Ovary (tissue), 9 donors: ENCODE data around the gene KAZALD1. TPM values are rescaled to one million over a fixed set of nuclear protein-coding genes. Genes with fewer than 3 reads are reported as not detected.

Experiments
- DNase-seq, 5 donors: peaks; one replicate each; pipeline ENCODE4 v3.0.0-alpha.2; 2019 to 2020
- H3K27ac ChIP-seq, 2 donors: fragments of 200-600 bp; one replicate each; pipeline versions ENCODE4 v1.5.1 to v1.8.0; 2019 to 2022
- H3K27me3 ChIP-seq: fragments of 200-600 bp; one replicate; pipeline ENCODE4 v1.8.0; 2022
- H3K36me3 ChIP-seq: fragments of 200-600 bp; sonication (generic); one replicate; pipeline ENCODE4 v1.5.1; 2019
- H3K4me1 ChIP-seq: one replicate; pipeline ENCODE4 v1.8.1; 2013; ENCODE audit warnings: mild to moderate bottlenecking, moderate library complexity; ENCODE audit not compliant: insufficient read depth
- H3K4me3 ChIP-seq: fragments of 200-600 bp; sonication (generic); one replicate; pipeline ENCODE4 v1.5.1; 2017
- H3K9me3 ChIP-seq, 2 donors: fragments of 200-600 bp in 1 of 2; sonication (generic) in 1 of 2; one replicate each; pipeline versions ENCODE4 v1.5.1 to v1.8.1; 2013 to 2019; ENCODE audit warnings: mild to moderate bottlenecking in 1 of 2, moderate library complexity in 1 of 2
- CTCF ChIP-seq, 3 donors: fragments of 450-650 bp in 2 of 3; fragments of 200-600 bp in 1 of 3; IDR thresholded peaks; one replicate each; pipeline versions ENCODE4 v1.5.1 to v1.8.0; 2016 to 2022; ENCODE audit warnings: antibody characterized with exemption in 3 of 3, mild to moderate bottlenecking in 1 of 3
- EP300 ChIP-seq: sonication (generic); formaldehyde crosslinking; IDR thresholded peaks from one replicate; pipeline ENCODE4 v1.6.1; 2017; ENCODE audit warnings: antibody characterized with exemption
- POLR2A ChIP-seq: fragments of 450-650 bp; IDR thresholded peaks from one replicate; pipeline ENCODE4 v1.6.1; 2017; ENCODE audit warnings: antibody characterized with exemption, mild to moderate bottlenecking, moderate library complexity
- WGBS, 3 donors: extraction: QIAGEN DNeasy Blood & Tissue Kit in 1 of 3; methylation state at CpG; one replicate each; pipeline versions ENCODE4 v1.1.5 to v1.1.7; 2013 to 2017; 5-methylcytosine and 5-hydroxymethylcytosine counted together
- intact Hi-C, 4 donors: fragments of 100-400 bp; cut with DNase I; formaldehyde crosslinking; loops; one replicate each; pipeline versions ENCODE4 v1.11.0 to v1.15.1; 2022 to 2023
- polyA plus RNA-seq, 2 donors: library from polyadenylated mRNA; stranded (reverse); fragments of 200-250 nt in 1 of 2; fragments of 350-450 nt in 1 of 2; fragmentation: Illumina TruSeq in 1 of 2; extraction: RNeasy Lipid Tissue Mini Kit (QIAGEN cat#74804) in 1 of 2; gene quantifications; one replicate each; pipeline ENCODE4 v1.2.3, GENCODE V29; 2013 to 2014
- total RNA-seq, 7 donors: library from RNA; depleted of rRNA in 2 of 7; stranded (reverse); fragments of >200 nt in 2 of 7; fragmentation: NEBNext Ultra II Directional in 3 of 7; extraction: Animal tissue kit (Norgen Biotek cat#: 25700) in 3 of 7; gene quantifications; one replicate each; pipeline versions ENCODE4 v1.1.0 to v1.2.4, GENCODE V29; 2016 to 2023
- donor health status: DM: no; HTN: no; CAD: no; lungs with moderate emphysema.
- donor health status: DM: no; HTN: no; CAD: no.
- donor health status: Bipolar disorder and iron deficiency.
- donor health status: DM: yes; HTN: yes; CAD: no.
- donor health status: DM: no; HTN: no; CAD: no.
- donor health status: DM: yes; HTN: yes; CAD: no.

The KAZALD1 gene
- total and polyA plus RNA-seq, 9 donors, result 0.46 to 1.9 (median 0.94) TPM; not detected in 2

- 0% methylated on average over 30 to 38 of the region's 38 CpGs for WGBS, 3 donors
- Histone ChIP-seq H3K27me3 (no peaks in the 10 kb centered on the region), H3K4me3 (peak within 1 kb of the TSS; percentile 62), H3K27ac (peak within 1 kb of the TSS; percentile 91 to 95), H3K36me3 (no peaks in the 10 kb centered on the region), H3K9me3 (no peaks in the 10 kb centered on the region), H3K4me1 (no peaks in the 10 kb centered on the region)
- intact Hi-C loops, result loop anchor here in 1 of 4 donors (5.0 kb wide), 1 partner anchor 36 kb away; no protein-coding TSS in a partner anchor
- TF ChIP-seq CTCF (IDR thresholded peaks at IDR 0.05), result no peak
- peak; percentile 68 for TF ChIP-seq POLR2A
- peak; percentile 96 to 99 (median 98) for DNase-seq
These were observed 30.5 kb upstream of the KAZALD1 start, which contains the start of the genes PDZD7 and SFXN3 for GRCh38 chr10:101031128-101031795. Gene PDZD7 (minus strand): TSS chr10:101031129. CDS start chr10:101030219, 910 bp downstream. Gene SFXN3 (plus strand): TSS chr10:101031234. CDS start chr10:101034695, 3,461 bp downstream.

- 0 to 1% (median 0%) methylated on average over 38 to 47 of the region's 47 CpGs for WGBS, 3 donors
- intact Hi-C loops, result loop anchor here in 1 of 4 donors (5.0 kb wide), 1 partner anchor 35 kb away; no protein-coding TSS in a partner anchor
- Histone ChIP-seq H3K27ac (peak overlapping the region; percentile 91 to 95), H3K4me3 (peak overlapping the region; percentile 62), H3K9me3 (no peaks in the 10 kb centered on the region), H3K36me3 (no peaks in the 10 kb centered on the region), H3K27me3 (no peaks in the 10 kb centered on the region), H3K4me1 (no peaks in the 10 kb centered on the region)
- DNase-seq, result peak; percentile 74 to 83 (median 76)
- TF ChIP-seq POLR2A (peak; percentile 46), CTCF (IDR thresholded peaks at IDR 0.05) (peak in 2 of 3 donors; percentile 11 to 18), EP300 (no peak)
These were observed 29.8 kb upstream of the KAZALD1 start for GRCh38 chr10:101031796-101032636.

DNA sequence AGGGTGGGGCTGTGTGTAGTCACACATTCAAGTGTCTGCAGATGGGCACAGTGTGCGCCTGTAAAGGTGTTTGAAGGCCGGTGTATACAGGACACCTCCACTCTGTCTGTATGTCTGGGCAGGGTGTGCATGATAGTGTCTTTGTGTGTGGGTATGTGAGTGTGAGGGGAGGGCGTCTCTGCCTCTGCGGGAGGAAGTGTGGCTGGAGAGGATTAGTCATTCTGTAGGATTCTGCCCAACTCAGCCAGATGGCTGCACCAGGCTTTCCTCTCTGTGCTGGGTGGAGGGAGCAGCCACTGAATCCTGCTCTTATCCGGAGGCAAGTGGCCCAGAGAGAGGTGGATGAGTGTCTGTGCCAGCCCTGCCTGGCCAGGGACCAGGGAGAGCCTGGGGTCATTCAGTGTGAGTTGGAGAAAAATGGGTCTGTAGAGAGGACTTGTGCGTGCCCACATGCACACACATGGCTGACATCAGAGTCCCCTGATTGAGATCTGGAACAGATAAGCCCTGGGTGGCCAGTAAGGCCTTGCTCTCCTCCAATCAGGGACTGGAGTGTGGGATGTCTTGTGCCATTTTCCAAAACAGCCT, 29.1 kb upstream of the KAZALD1 start:
- WGBS, 3 donors, result 9 to 17% (median 9%) methylated on average over 6 of the region's 6 CpGs
- intact Hi-C loops, result loop anchor here in 1 of 4 donors (5.0 kb wide), 1 partner anchor 35 kb away; no protein-coding TSS in a partner anchor
- peak; percentile 58 to 67 (median 67) for DNase-seq

More for the DNA sequence above, 29.1 kb upstream of the KAZALD1 start:
- Histone ChIP-seq H3K9me3 (no peaks in the 10 kb centered on the region), H3K4me3 (peak overlapping the region; percentile 62), H3K4me1 (no peaks in the 10 kb centered on the region), H3K27me3 (no peaks in the 10 kb centered on the region), H3K27ac (peak overlapping the region; percentile 91 to 95), H3K36me3 (no peaks in the 10 kb centered on the region)
- TF ChIP-seq POLR2A, result no peak
- TF ChIP-seq EP300, result no peak
- no peak for TF ChIP-seq CTCF (IDR thresholded peaks at IDR 0.05)
